Subcutaneous adipose tissue (tissue), 4 donors: Measurements from ENCODE around the gene FNIP1. TPM values are rescaled to one million over a fixed set of nuclear protein-coding genes. Genes with fewer than 3 reads are reported as not detected.

Experiments
- CTCF ChIP-seq: fragments of 450-650 bp; IDR thresholded peaks from one replicate; pipeline ENCODE4 v1.5.1; 2016; ENCODE audit warnings: low read depth, mild to moderate bottlenecking, control low read depth, antibody characterized with exemption, moderate library complexity
- total RNA-seq, 4 donors: library from RNA; depleted of rRNA; stranded (reverse); fragments of >200 nt; gene quantifications; one replicate each; pipeline ENCODE4 v1.1.0, GENCODE V29; 2016

FNIP1 gene
- total RNA-seq, 4 donors from 2014 or later: 47.3 to 90.8 (median 73.8) TPM

- TF ChIP-seq CTCF: no peak
Measured at GRCh38 chr5:131759704-131760103, 37.1 kb downstream of the FNIP1 start.

- no peak for TF ChIP-seq CTCF
Measured at GRCh38 chr5:131758520-131758900, 38.3 kb downstream of the FNIP1 start.

- TF ChIP-seq CTCF: no peak
Measured at GRCh38 chr5:131757830-131758519, 38.8 kb downstream of the FNIP1 start.

- TF ChIP-seq CTCF: no peak
Measured at GRCh38 chr5:131756942-131757341, 39.9 kb downstream of the FNIP1 start.

GRCh38 chr5:131754363-131754762 is 42.5 kb downstream of the FNIP1 start:
- TF ChIP-seq CTCF: no peak

- TF ChIP-seq CTCF: no peak
Measured at GRCh38 chr5:131751506-131751905, 45.3 kb downstream of the FNIP1 start.

- TF ChIP-seq CTCF: no peak
Measured at GRCh38 chr5:131749723-131750470, 46.9 kb downstream of the FNIP1 start.
